Measurements from ENCODE around the gene CEP95. TPM values are rescaled to one million over a fixed set of nuclear protein-coding genes. Genes with fewer than 3 reads are reported as not detected.

CEP95 gene
- polyA plus RNA-seq, 4 donors, result 17.1 to 75.0 (median 53.4) TPM

- FAIRE-seq, result no peak
- Histone ChIP-seq H3K27ac (ENCODE audit: low read depth in 1 of 3, low read length in 2 of 3) (no peak overlapping the region), H3K4me3 (ENCODE audit: low read depth in 1 of 3, low read length in 3 of 3) (no peak overlapping the region), H3K4me1 (ENCODE audit: control insufficient read depth in 3 of 3, insufficient read depth in 2 of 3, low read depth in 1 of 3, low read length in 2 of 3) (no peaks in the 10 kb centered on the region), H3K9me3 (ENCODE audit: control insufficient read depth in 2 of 2, insufficient read depth in 1 of 2, low read depth in 1 of 2, low read length in 1 of 2) (no peaks in the 10 kb centered on the region), H3K27me3 (ENCODE audit: control insufficient read depth in 3 of 3, insufficient read depth in 3 of 3, low read length in 3 of 3) (no peaks in the 10 kb centered on the region), H3K36me3 (ENCODE audit: control insufficient read depth in 3 of 3, insufficient read depth in 2 of 3, low read depth in 1 of 3, low read length in 3 of 3) (peaks cover 22 to 48% (median 42%) of the 10 kb centered on the region in 3 donors)
- no peak for DNase-seq
- WGBS, 3 donors, result 93 to 100% (median 94%) methylated on average over 2 of the region's 2 CpGs
Observed at GRCh38 chr17:64533784-64534183, 27.0 kb downstream of the CEP95 start.

- Histone ChIP-seq H3K27ac (ENCODE audit: low read depth in 1 of 3, low read length in 2 of 3) (no peak overlapping the region), H3K36me3 (ENCODE audit: control insufficient read depth in 3 of 3, insufficient read depth in 2 of 3, low read depth in 1 of 3, low read length in 3 of 3) (peaks cover 20 to 44% (median 43%) of the 10 kb centered on the region in 3 donors), H3K4me1 (ENCODE audit: control insufficient read depth in 3 of 3, insufficient read depth in 2 of 3, low read depth in 1 of 3, low read length in 2 of 3) (no peaks in the 10 kb centered on the region), H3K4me3 (ENCODE audit: low read depth in 1 of 3, low read length in 3 of 3) (no peak overlapping the region), H3K27me3 (ENCODE audit: control insufficient read depth in 3 of 3, insufficient read depth in 3 of 3, low read length in 3 of 3) (no peaks in the 10 kb centered on the region), H3K9me3 (ENCODE audit: control insufficient read depth in 2 of 2, insufficient read depth in 1 of 2, low read depth in 1 of 2, low read length in 1 of 2) (no peaks in the 10 kb centered on the region)
- peak in 1 of 2 donors; percentile 23 for DNase-seq
- FAIRE-seq, result no peak
- whole genome bisulfite sequencing, 3 donors, result 83 to 92% (median 88%) methylated on average over 3 of the region's 3 CpGs
Observed at GRCh38 chr17:64534187-64534586, 27.4 kb downstream of the CEP95 start.

- 66 to 79% (median 76%) methylated on average over 6 of the region's 6 CpGs for WGBS, 3 donors
- H3K4me3 ChIP-seq (ENCODE audit: low read depth in 1 of 3, low read length in 3 of 3), result no peak overlapping the region
- H3K27me3 ChIP-seq (ENCODE audit: control insufficient read depth in 3 of 3, insufficient read depth in 3 of 3, low read length in 3 of 3), result no peaks in the 10 kb centered on the region
- FAIRE-seq (no peak), DNase-seq (no peak)
- no peaks in the 10 kb centered on the region for H3K4me1 ChIP-seq (ENCODE audit: control insufficient read depth in 3 of 3, insufficient read depth in 2 of 3, low read depth in 1 of 3, low read length in 2 of 3)
- no peaks in the 10 kb centered on the region for H3K9me3 ChIP-seq (ENCODE audit: control insufficient read depth in 2 of 2, insufficient read depth in 1 of 2, low read depth in 1 of 2, low read length in 1 of 2)
- H3K27ac ChIP-seq (ENCODE audit: low read depth in 1 of 3, low read length in 2 of 3), result no peak overlapping the region
- H3K36me3 ChIP-seq (ENCODE audit: control insufficient read depth in 3 of 3, insufficient read depth in 2 of 3, low read depth in 1 of 3, low read length in 3 of 3), result peaks cover 15 to 41% (median 41%) of the 10 kb centered on the region in 3 donors
Observed at GRCh38 chr17:64535357-64535756, 28.6 kb downstream of the CEP95 start.

GRCh38 chr17:64536913-64537312 lies 30.1 kb downstream of the CEP95 start:
- no peak for FAIRE-seq
- Histone ChIP-seq H3K9me3 (ENCODE audit: control insufficient read depth in 2 of 2, insufficient read depth in 1 of 2, low read depth in 1 of 2, low read length in 1 of 2) (no peaks in the 10 kb centered on the region), H3K4me1 (ENCODE audit: control insufficient read depth in 3 of 3, insufficient read depth in 2 of 3, low read depth in 1 of 3, low read length in 2 of 3) (no peaks in the 10 kb centered on the region), H3K36me3 (ENCODE audit: control insufficient read depth in 3 of 3, insufficient read depth in 2 of 3, low read depth in 1 of 3, low read length in 3 of 3) (peaks cover 16 to 44% (median 31%) of the 10 kb centered on the region in 3 donors), H3K27me3 (ENCODE audit: control insufficient read depth in 3 of 3, insufficient read depth in 3 of 3, low read length in 3 of 3) (no peaks in the 10 kb centered on the region), H3K27ac (ENCODE audit: low read depth in 1 of 3, low read length in 2 of 3) (no peak overlapping the region), H3K4me3 (ENCODE audit: low read depth in 1 of 3, low read length in 3 of 3) (no peak overlapping the region)
- WGBS, 3 donors, result 85 to 87% (median 87%) methylated on average over 2 of the region's 2 CpGs
- DNase-seq, result no peak

GRCh38 chr17:64537488-64537887 lies 30.7 kb downstream of the CEP95 start:
- 83 to 88% (median 88%) methylated on average over 5 of the region's 5 CpGs for WGBS, 3 donors
- no peak overlapping the region for H3K27ac ChIP-seq (ENCODE audit: low read depth in 1 of 3, low read length in 2 of 3)
- FAIRE-seq (no peak), DNase-seq (no peak)
- no peak overlapping the region for H3K4me3 ChIP-seq (ENCODE audit: low read depth in 1 of 3, low read length in 3 of 3)
- no peaks in the 10 kb centered on the region for H3K9me3 ChIP-seq (ENCODE audit: control insufficient read depth in 2 of 2, insufficient read depth in 1 of 2, low read depth in 1 of 2, low read length in 1 of 2)
- H3K36me3 ChIP-seq (ENCODE audit: control insufficient read depth in 3 of 3, insufficient read depth in 2 of 3, low read depth in 1 of 3, low read length in 3 of 3), result peaks cover 11 to 40% (median 26%) of the 10 kb centered on the region in 3 donors
- H3K27me3 ChIP-seq (ENCODE audit: control insufficient read depth in 3 of 3, insufficient read depth in 3 of 3, low read length in 3 of 3), result no peaks in the 10 kb centered on the region
- H3K4me1 ChIP-seq (ENCODE audit: control insufficient read depth in 3 of 3, insufficient read depth in 2 of 3, low read depth in 1 of 3, low read length in 2 of 3), result no peaks in the 10 kb centered on the region

- FAIRE-seq, result no peak
- Histone ChIP-seq H3K27me3 (ENCODE audit: control insufficient read depth in 3 of 3, insufficient read depth in 3 of 3, low read length in 3 of 3) (no peaks in the 10 kb centered on the region), H3K9me3 (ENCODE audit: control insufficient read depth in 2 of 2, insufficient read depth in 1 of 2, low read depth in 1 of 2, low read length in 1 of 2) (no peaks in the 10 kb centered on the region), H3K4me1 (ENCODE audit: control insufficient read depth in 3 of 3, insufficient read depth in 2 of 3, low read depth in 1 of 3, low read length in 2 of 3) (no peaks in the 10 kb centered on the region), H3K4me3 (ENCODE audit: low read depth in 1 of 3, low read length in 3 of 3) (no peak overlapping the region), H3K27ac (ENCODE audit: low read depth in 1 of 3, low read length in 2 of 3) (no peak overlapping the region), H3K36me3 (ENCODE audit: control insufficient read depth in 3 of 3, insufficient read depth in 2 of 3, low read depth in 1 of 3, low read length in 3 of 3) (peaks cover 8 to 36% (median 21%) of the 10 kb centered on the region in 3 donors)
- 79 to 93% (median 89%) methylated on average over 7 of the region's 7 CpGs for whole genome bisulfite sequencing, 3 donors
- no peak for DNase-seq
Observed at GRCh38 chr17:64538508-64539130, 31.8 kb downstream of the CEP95 start.

GRCh38 chr17:64540118-64540776 lies 33.5 kb downstream of the CEP95 start:
- Histone ChIP-seq H3K27me3 (ENCODE audit: control insufficient read depth in 3 of 3, insufficient read depth in 3 of 3, low read length in 3 of 3) (no peaks in the 10 kb centered on the region), H3K36me3 (ENCODE audit: control insufficient read depth in 3 of 3, insufficient read depth in 2 of 3, low read depth in 1 of 3, low read length in 3 of 3) (peaks cover 2 to 30% (median 10%) of the 10 kb centered on the region in 3 donors), H3K27ac (ENCODE audit: low read depth in 1 of 3, low read length in 2 of 3) (no peak overlapping the region), H3K4me3 (ENCODE audit: low read depth in 1 of 3, low read length in 3 of 3) (no peak overlapping the region), H3K9me3 (ENCODE audit: control insufficient read depth in 2 of 2, insufficient read depth in 1 of 2, low read depth in 1 of 2, low read length in 1 of 2) (no peaks in the 10 kb centered on the region), H3K4me1 (ENCODE audit: control insufficient read depth in 3 of 3, insufficient read depth in 2 of 3, low read depth in 1 of 3, low read length in 2 of 3) (no peaks in the 10 kb centered on the region)
- DNase-seq (no peak), FAIRE-seq (no peak)
- WGBS, 3 donors, result 93 to 96% (median 95%) methylated on average over 5 of the region's 5 CpGs

GRCh38 chr17:64544742-64545141 lies 38.0 kb downstream of the CEP95 start:
- no peaks in the 10 kb centered on the region for H3K27me3 ChIP-seq (ENCODE audit: control insufficient read depth in 3 of 3, insufficient read depth in 3 of 3, low read length in 3 of 3)
- DNase-seq, result no peak
- H3K36me3 ChIP-seq (ENCODE audit: control insufficient read depth in 3 of 3, insufficient read depth in 2 of 3, low read depth in 1 of 3, low read length in 3 of 3), result peaks cover 9 to 29% (median 13%) of the 10 kb centered on the region in 3 donors
- no peak overlapping the region for H3K4me3 ChIP-seq (ENCODE audit: low read depth in 1 of 3, low read length in 3 of 3)
- FAIRE-seq, result no peak
- H3K4me1 ChIP-seq (ENCODE audit: control insufficient read depth in 3 of 3, insufficient read depth in 2 of 3, low read depth in 1 of 3, low read length in 2 of 3), result no peaks in the 10 kb centered on the region
- 95 to 97% (median 96%) methylated on average over 2 of the region's 2 CpGs for WGBS, 3 donors
- H3K27ac ChIP-seq (ENCODE audit: low read depth in 1 of 3, low read length in 2 of 3), result no peak overlapping the region
- no peaks in the 10 kb centered on the region for H3K9me3 ChIP-seq (ENCODE audit: control insufficient read depth in 2 of 2, insufficient read depth in 1 of 2, low read depth in 1 of 2, low read length in 1 of 2)

All from small intestine (tissue), 7 donors.